ENCODE measurements around the gene IGLL5.
A peak's percentile ranks its signal among the peaks of the same experiment; 100 is the strongest.

IGLL5 gene

DNA sequence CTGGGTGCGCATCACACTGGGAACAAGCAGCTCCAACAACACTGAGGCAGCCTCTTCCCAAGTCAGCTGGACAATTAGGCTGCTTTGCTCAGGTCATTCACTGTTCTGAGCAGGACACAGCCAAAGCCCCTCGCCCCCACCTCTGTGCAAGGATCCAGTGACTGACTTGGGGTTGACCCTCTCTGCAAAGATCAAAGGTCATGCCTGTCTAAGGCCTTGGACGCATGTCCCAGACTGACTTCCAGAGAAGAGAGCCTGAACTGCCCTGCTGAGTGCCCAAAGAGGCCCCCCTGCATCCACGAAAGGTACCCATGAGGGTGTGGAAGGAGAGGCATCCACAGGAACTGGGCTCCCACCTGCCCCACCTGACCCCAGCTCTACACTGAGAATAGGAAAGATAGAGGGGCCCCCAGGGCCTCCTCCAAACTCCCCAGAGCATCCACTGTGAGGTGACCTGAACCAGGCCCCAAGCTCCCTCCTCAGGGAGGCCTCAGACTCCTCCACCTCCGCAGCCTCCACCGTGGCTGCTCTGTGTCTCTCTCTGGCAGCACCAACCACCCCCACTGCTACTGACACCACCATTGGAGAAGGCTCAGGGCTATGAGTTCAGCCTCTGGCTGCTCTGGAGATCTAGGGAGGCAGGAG lies 53.5 kb downstream of the IGLL5 start:
- TF ChIP-seq, protein P1, sequence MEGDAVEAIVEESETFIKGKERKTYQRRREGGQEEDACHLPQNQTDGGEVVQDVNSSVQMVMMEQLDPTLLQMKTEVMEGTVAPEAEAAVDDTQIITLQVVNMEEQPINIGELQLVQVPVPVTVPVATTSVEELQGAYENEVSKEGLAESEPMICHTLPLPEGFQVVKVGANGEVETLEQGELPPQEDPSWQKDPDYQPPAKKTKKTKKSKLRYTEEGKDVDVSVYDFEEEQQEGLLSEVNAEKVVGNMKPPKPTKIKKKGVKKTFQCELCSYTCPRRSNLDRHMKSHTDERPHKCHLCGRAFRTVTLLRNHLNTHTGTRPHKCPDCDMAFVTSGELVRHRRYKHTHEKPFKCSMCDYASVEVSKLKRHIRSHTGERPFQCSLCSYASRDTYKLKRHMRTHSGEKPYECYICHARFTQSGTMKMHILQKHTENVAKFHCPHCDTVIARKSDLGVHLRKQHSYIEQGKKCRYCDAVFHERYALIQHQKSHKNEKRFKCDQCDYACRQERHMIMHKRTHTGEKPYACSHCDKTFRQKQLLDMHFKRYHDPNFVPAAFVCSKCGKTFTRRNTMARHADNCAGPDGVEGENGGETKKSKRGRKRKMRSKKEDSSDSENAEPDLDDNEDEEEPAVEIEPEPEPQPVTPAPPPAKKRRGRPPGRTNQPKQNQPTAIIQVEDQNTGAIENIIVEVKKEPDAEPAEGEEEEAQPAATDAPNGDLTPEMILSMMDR (IDR thresholded peaks at IDR 0.05; ENCODE audit: borderline replicate concordance, insufficient read depth, low read depth, low read length), result no peak
- no peak overlapping the region for H3K4me3 ChIP-seq (ENCODE audit: low read depth, low read length)

DNA sequence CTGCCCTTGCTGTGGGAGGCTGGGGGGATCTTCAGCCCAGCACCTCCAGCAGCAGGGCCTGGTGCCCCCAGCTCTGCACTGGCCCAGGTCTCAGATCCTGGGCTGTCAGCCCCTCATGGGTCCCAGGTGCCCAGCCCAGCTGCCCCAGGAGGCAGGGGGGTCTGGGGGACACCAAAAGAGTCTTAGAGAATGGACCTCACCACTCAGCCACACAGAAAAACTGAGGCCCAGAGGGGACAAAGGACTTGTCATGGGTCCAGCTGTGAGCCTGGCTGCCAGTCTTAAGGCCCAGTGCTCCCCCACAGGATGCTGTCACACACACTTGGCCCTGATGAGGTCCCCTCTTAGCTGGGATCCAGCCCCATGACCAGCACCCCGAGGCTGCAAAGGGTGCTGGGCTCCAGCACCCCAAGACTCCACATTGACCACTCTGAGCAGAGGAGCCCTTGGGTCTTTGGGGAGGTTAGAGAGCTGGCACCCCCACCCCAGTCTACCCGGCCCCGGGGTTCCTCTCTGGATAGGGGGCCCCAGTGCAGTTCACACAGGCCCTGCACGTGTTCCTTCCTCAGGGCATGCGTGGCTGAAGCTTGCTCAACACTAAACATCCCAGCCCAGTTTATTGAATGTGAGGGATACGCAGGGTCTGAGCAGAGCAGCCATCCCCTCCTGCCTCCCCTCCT lies 54.4 kb downstream of the IGLL5 start:
- TF ChIP-seq, protein P1 (IDR thresholded peaks at IDR 0.05; ENCODE audit: borderline replicate concordance, insufficient read depth, low read depth, low read length), result no peak
- no peak overlapping the region for H3K4me3 ChIP-seq (ENCODE audit: low read depth, low read length)

DNA sequence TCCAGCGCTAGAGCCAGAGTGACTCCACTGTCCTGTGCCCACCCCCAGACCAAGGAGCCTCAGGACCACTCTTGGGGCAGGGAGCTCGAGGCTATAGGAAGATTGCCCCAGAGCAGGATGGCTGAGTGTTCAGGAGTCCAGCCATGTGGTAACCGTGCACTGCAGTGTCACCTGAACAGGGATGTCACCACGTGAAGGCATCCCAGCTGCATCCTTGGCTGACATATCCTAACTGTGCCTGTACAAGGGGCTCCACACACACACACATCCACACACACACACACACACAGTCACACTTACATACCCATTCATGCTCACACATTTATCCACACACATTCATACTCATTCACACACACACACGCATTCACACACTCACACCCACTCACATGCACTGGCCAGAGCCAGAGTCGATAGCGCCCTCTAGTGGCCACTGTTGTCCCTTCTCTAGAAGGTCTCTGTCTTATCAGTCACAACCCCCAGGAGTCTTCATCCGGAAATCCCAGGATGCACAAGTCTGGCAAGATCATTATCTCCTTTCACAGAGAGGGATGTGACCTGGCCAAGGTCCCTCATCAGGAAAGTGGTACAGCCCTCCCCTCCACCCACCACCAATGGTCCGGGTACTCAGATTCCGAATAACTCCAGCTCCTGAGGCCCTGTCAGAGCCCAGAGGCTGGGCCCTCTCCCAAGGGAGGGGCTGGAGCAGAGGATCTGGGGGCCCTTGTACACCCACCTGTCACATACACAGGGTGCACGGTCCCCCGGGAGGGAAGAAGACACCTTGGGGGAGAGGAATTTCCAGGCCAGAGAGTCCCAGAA lies 55.1 kb downstream of the IGLL5 start:
- no peak overlapping the region for H3K4me3 ChIP-seq (ENCODE audit: low read depth, low read length)
- TF ChIP-seq, protein P1 (IDR thresholded peaks at IDR 0.05; ENCODE audit: borderline replicate concordance, insufficient read depth, low read depth, low read length), result peak; percentile 89

DNA sequence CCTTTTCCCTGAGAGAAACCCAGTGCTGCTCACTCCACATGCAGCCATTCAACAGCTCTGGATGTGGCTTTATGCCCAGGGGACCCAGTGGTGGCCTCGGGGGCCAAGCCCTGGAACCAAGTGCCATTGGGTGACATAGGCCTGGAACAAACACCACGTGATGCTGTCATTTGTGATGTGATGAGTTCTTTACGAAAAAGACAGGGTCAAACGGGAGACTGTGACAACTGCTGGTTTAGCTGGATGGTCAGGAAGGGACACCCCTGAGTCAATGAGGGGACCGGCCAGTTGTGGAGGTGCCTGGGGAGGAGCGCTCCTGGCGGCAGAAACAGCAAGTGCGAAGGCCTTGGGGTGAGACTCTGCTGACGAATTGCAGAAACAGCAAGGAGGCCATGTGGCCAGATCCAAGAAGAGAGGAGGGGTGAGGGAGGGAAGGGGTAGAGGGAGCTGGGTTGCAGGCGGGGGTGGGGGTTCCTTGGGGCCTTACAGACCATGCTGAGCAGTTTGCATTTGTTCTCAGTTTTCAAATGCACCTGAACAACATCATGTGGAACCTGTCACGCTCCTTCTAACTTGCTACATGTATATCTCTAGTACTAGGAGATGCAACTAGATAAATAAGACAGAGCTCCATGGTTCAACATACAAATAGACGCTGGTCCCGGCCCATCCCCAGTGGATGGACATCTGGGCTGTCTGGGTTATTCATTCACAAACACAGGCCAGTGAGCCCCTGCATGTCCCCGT lies 56.1 kb downstream of the IGLL5 start:
- TF ChIP-seq, protein P1 (IDR thresholded peaks at IDR 0.05; ENCODE audit: borderline replicate concordance, insufficient read depth, low read depth, low read length), result peak; percentile 50; the same call in 1 of the 2 replicates
- H3K4me3 ChIP-seq (ENCODE audit: low read depth, low read length), result no peak overlapping the region

DNA sequence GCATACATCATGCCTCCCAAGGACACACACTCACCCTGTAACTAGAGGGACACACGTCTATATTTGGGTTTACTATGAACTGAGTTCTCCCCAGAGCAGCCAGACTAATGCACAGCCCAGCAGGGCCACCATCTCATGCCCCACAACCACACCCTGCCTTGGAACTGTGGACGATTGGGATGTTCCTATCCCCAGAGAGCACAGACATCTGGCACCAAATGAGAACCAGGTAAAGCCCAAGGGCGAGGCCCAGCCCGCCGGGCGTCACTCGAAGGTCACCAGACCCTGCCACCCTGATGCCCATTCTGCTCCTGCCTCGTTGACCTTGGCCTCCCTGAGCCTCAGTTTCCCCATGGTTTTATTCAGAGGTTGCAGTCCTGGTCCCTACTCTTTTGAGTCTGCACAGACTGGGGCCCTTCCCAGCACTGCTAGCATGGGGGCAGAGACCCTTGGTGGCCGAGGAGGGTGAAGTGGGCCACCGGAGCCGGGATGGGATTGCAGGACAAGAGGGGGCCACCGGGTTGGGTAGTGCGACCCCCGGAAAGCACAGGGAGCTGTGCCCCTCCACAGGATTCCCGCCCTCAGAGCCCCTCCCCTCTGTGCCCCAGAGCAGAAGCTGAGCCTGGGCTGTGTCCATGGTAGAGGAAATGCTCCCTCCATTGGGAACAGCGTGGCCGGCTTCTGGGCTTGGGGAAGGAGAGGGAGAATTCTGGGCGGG lies 56.8 kb downstream of the IGLL5 start:
- TF ChIP-seq, protein P1 (IDR thresholded peaks at IDR 0.05; ENCODE audit: borderline replicate concordance, insufficient read depth, low read depth, low read length), result no peak
- H3K4me3 ChIP-seq (ENCODE audit: low read depth, low read length), result no peak overlapping the region

DNA sequence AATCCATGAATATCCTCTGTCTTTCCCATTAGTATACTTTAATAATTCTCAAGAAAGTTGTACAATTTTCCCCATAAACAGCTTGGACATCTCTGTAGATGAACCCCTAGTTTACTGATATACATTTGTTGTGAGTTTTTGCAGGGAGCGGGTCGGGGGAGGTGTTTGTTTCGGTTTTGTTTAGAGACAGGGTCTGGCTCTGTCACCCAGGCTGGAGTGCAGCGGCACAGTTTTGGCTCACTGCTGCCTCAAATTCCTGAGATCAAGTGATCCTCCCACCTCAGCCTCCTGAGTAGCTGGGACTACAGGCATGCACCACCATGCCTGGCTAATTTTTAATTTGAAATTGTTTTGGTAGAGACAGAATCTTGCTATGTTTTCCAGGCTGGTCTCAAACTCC lies 57.6 kb downstream of the IGLL5 start:
- TF ChIP-seq, protein P1 (IDR thresholded peaks at IDR 0.05; ENCODE audit: borderline replicate concordance, insufficient read depth, low read depth, low read length), result no peak
- H3K4me3 ChIP-seq (ENCODE audit: low read depth, low read length), result no peak overlapping the region

Measured in GM12875 (cell line).